GM18519 (cell line): Measurements from ENCODE around the gene KCNC1.

ENCODE experiments used
- ATAC-seq: cut with Tn5 transposase; IDR thresholded peaks from one replicate; pipeline ENCODE4 v1.9.1; 2021; ENCODE audit warnings: mild to moderate bottlenecking, moderate library complexity; ENCODE audit not compliant: unreplicated experiment, low FRiP score

KCNC1 gene

GRCh38 chr11:17770048-17770652, 35.6 kb downstream of the KCNC1 start:
- no peak for ATAC-seq

- ATAC-seq = no peak
Measured at GRCh38 chr11:17770917-17771316, 36.3 kb downstream of the KCNC1 start.

- ATAC-seq = no peak
Measured at GRCh38 chr11:17771415-17771814, 36.8 kb downstream of the KCNC1 start.

GRCh38 chr11:17771841-17772401, 37.3 kb downstream of the KCNC1 start:
- no peak for ATAC-seq

- no peak for ATAC-seq
Measured at GRCh38 chr11:17772704-17773600, 38.4 kb downstream of the KCNC1 start.

GRCh38 chr11:17773674-17774073, 39.1 kb downstream of the KCNC1 start:
- no peak for ATAC-seq

GRCh38 chr11:17774232-17775034, 39.9 kb downstream of the KCNC1 start:
- ATAC-seq = no peak

- ATAC-seq = no peak
Measured at GRCh38 chr11:17775035-17775348, 40.4 kb downstream of the KCNC1 start.

- ATAC-seq = no peak
Measured at GRCh38 chr11:17775507-17776211, 41.1 kb downstream of the KCNC1 start.

- no peak for ATAC-seq
Measured at GRCh38 chr11:17776212-17776875, 41.8 kb downstream of the KCNC1 start.

- ATAC-seq = no peak
Measured at GRCh38 chr11:17777086-17777737, 42.6 kb downstream of the KCNC1 start.

- ATAC-seq = no peak
Measured at GRCh38 chr11:17777738-17778091, 43.1 kb downstream of the KCNC1 start.

GRCh38 chr11:17778352-17778751, 43.8 kb downstream of the KCNC1 start:
- ATAC-seq = no peak

- ATAC-seq = no peak
Measured at GRCh38 chr11:17778956-17779860, 44.6 kb downstream of the KCNC1 start.

- ATAC-seq = no peak
Measured at GRCh38 chr11:17779861-17780594, 45.4 kb downstream of the KCNC1 start.

- ATAC-seq = no peak
Measured at GRCh38 chr11:17780668-17781067, 46.1 kb downstream of the KCNC1 start.

- ATAC-seq = no peak
Measured at GRCh38 chr11:17781221-17781620, 46.6 kb downstream of the KCNC1 start.

GRCh38 chr11:17781626-17782025, 47.0 kb downstream of the KCNC1 start:
- no peak for ATAC-seq
